Islet precursor cell (in vitro differentiated cells): Measurements from ENCODE around the gene VEZF1.
"Not testable (repeated sequence)": the region's sequence is repeated elsewhere in the genome, so short reads cannot be mapped to it uniquely, and the experiment has no call there.

Experiments used
- DNase-seq: peaks from one replicate; pipeline ENCODE4 v3.0.0-alpha.2; 2018

VEZF1 gene

GRCh38 chr17:57997085-57997809, 9.2 kb upstream of the VEZF1 start:
- DNase-seq, result no peak

DNA sequence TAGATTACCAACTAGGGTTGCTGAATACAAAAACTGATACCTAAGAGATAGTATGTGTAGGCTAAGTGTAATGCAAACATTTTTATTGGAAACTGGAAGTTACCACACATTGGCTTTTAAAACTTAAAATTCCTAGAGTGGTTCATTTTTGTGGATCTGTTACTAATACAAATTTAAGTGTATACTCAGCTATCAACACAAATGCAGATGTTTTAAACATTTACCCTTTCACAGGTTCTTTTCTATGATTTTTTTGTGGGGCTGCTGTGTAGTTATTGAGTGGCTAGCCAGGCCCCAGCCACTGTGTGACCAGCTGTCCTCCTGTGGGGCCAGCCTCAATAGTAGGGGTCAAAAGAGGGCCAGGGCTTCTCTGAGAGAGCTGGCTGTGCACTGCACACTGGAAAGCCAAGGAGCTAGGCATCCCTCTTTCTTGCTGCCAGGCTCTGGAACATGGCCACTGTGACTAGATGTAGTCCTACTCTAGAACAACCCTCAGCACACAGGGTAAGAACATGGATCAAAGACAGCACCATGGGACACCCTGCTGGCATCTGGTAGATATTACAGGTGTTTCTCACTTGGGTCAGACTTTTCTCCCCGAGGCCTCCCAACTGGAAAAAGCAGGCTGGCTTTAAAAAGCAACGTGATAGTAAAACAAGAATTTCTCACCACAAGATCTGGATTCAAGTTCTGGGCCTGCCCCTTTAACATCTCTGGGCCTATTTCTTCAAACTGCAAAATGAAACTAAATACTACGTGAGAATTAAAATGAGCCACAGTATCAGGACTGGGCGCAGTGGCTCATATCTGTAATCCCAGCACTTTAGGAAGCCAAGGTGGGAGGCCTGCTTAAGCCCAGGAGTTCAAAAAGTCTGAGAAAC, 7.3 kb upstream of the VEZF1 start:
- peak; percentile 94 for DNase-seq

DNA sequence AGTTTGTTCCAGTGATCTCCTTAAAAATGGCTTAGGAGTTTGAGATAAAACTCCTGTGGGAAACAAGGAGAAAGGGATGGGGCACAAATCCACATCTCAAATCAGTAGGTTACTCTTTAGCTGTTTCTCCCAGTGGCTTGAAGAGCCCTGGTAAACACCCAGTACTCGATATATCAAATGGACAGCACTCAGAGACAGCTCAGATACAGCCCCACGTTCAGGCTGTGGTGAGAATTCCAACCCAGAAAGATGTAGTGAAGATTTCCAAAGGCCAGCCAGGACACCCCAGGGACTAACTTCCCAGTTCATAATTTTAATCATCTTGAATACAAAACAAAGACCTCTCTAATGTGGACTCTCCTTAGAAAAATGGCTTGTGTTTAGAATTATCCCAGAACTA, 6.4 kb upstream of the VEZF1 start:
- no peak for DNase-seq

DNA sequence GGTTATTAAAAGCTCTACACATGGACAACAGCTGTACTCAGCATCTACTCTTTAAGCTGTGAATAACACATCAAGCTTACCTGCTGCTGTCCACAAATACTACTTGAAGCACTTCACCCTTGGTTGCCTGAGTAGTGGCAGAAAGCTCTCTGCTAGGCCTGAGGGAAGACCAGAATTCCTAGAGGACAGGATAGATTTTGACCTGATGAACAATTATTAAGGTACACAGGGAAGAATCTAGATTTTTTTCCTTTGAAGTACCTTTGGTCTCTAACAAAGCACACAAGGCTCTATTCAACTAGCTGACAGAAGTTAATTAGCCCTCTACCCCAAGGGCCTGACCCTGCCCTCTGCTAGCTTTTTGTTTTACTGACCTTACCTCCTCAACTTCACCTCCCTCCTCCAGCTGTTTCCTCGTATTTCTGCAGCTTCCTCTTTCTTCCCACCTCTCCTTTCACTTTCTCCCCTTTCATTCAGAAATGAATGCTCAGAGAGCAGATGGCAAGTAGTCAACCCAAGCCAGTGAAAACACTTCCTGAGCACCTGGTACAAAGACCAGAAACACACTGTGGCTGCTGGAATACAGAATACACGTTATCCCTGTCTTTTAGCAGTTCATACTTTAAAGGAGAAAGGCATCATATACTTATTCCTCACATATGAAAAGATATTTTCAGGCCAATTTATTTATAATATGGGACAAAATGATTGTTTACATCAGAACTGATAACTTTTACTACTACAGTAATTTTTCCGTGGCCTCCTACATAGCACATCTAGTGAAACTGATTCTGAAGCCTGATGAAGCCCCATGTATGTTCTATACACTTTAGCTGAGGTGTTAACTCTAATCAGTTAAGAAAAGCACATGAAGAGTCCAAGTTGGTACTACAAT, 5.7 kb upstream of the VEZF1 start:
- peak; percentile 69 for DNase-seq

DNA sequence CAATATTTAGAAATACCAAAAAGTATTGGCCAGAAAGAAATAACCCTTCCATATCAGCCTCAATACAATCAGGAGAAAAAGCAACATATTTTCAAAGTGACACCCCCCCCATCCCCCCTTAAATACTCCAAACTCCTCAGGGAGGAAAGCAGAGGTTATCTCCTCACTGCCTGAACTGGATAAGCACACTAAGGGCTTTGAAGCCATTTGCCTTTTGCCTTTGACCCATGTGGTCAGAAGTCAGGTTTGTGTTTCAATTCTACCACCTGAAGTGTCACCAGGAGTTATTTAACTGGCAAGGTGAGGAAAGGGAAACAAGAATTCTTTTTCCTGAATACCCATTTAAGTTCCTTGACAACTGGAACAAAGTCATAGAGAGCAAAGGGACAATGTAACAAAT, 3.5 kb upstream of the VEZF1 start:
- DNase-seq, result no peak

- DNase-seq, result no peak
Measured at GRCh38 chr17:57990037-57990436, 2.0 kb upstream of the VEZF1 start.

GRCh38 chr17:57988301-57989250, 522 bp upstream of the VEZF1 start:
- peak; percentile 90 for DNase-seq

- DNase-seq, result peak; percentile 90
Measured at GRCh38 chr17:57986841-57987580, 1.0 kb downstream of the VEZF1 start.

DNA sequence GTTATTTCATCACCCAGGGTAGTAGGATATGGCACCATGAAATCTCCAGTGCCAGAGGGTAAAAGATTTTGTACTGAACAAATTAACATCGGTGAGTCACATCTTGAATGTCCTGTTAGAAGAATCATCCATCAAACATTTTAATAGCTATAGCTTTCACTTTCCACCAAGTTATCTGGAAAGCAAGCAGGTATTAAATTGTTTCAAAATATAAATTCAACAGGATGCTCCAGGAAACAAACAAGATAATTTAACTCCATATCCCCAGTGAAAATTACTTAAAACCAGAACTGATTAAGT, 2.4 kb downstream of the VEZF1 start:
- DNase-seq, result no peak

DNA sequence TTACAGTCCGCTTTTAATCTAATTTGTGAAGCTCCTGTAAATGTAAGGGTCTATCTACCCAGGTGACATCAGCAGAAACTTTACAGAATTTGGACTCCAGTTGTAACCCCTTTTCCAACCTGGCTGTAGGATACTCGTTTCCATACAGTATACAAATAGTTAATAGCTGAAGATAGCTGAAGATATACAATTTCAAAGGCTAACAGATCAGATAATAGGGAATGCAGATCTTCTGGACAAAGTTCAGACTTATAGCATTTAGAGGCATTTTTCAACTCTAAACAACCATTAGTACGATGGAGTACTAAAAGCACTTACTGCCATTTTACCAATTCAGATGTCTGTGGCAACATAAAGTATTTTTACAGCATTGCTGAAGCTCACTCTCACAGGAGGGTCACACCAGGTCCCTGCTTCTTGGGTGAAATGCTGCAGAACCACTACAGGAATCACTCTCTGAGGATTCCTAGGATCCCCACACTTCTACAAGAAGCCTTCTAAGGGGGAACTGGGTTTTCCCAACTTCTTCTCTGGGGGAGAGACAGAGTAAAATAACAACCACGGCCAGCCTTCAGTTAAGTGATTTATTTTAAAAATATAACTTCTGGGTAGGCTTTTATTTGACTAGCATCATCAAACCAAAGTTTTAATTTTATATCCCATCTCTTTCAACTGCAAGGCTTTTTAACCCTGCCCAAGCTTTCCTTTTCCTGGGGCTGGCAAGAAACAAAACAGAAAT, 2.9 kb downstream of the VEZF1 start:
- no peak for DNase-seq

DNA sequence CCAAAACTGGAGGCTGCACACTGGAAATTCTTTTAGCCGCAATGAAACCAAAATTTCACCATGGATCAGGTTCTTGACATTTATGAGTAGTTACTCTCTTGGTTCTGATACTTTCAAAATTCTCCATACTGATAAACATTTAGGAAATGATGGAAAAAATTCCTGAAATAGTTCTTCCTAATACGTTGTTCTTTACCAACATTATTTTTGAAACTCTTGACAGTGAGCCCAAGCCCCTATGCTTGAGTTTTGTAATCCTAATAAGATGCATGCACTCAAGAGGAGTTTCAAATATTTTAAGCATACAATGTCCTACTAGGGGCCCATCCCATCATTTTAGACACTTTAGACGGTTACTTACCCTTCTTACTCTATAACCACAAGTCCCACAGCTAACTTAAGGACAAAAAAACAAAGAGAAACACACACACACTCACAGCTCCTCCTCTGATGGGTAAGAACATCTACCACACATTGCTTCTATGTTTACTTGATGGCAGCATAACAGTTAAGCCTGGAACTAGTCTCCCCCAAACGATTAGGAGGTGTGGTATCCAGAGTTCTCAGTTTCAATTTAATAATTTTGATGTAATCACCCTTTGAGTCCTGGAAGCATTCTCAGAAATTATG, 3.7 kb downstream of the VEZF1 start:
- DNase-seq, result no peak

- no peak for DNase-seq
Measured at GRCh38 chr17:57983446-57983845, 4.6 kb downstream of the VEZF1 start.

- no peak for DNase-seq
Measured at GRCh38 chr17:57982452-57983170, 5.4 kb downstream of the VEZF1 start.

DNA sequence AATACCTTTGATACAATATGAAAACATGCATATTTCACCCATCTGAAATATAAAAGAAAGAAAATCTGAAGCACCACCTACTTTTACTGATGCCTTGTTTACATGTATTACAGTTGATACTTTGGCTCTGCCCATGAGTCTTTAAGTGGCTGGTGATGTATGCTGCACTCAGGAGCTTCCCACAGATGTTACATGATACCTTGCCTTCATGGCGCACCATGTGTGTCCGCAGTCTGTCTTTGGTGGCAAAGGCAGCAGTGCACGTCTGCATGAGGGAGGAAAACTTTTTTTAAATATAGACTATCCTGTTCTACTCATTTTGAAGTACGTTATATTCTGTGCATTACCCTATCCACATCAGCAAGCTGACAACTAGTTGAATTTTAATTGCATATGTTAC, 7.5 kb downstream of the VEZF1 start:
- no peak for DNase-seq

DNA sequence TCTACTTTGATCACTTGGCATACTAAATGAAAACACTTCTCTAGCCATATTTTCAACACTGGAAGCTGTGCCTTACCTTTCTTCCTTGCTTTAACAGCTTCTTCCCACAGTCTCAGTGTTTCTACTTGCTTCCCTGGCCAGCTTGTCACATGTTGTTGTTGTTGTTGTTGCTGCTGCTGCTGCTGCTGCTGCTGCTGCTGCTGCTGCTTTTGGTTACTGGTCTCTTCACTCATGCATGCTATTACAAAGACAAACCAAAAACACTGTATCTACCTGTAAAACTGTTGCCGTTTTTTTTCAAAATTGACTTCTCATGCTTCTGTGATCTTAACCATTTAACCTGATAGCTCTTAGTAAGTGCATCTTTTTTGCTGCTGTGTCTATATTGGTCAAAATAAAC, 9.0 kb downstream of the VEZF1 start:
- no peak for DNase-seq

- no peak for DNase-seq
Measured at GRCh38 chr17:57976594-57976993, 11.5 kb downstream of the VEZF1 start.

- no peak for DNase-seq
Measured at GRCh38 chr17:57975044-57975443, 13.0 kb downstream of the VEZF1 start.

- not testable (repeated sequence) for DNase-seq
Measured at GRCh38 chr17:57974053-57974824, 13.8 kb downstream of the VEZF1 start.

DNA sequence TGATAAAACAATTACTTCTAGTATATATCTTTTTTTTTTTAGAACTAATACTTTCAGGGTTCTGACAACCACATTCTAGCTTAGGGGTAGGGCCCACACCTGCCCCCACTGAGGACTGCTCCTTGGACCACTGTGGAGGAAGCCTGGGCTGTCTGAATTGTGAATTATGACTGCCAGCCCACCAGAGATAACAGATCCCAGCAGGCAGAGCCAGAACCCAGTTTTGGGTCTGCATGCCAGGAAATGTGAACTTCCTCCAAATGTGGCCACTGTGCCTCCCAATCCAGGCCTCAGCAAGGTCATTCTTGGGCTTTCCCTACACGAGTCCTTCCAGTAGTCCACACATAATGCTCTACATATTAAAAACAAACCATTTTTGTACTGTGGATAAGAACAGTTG, 15.9 kb downstream of the VEZF1 start:
- peak; percentile 49 for DNase-seq
